ENCODE results near the gene GPR26.

Gene GPR26

DNA sequence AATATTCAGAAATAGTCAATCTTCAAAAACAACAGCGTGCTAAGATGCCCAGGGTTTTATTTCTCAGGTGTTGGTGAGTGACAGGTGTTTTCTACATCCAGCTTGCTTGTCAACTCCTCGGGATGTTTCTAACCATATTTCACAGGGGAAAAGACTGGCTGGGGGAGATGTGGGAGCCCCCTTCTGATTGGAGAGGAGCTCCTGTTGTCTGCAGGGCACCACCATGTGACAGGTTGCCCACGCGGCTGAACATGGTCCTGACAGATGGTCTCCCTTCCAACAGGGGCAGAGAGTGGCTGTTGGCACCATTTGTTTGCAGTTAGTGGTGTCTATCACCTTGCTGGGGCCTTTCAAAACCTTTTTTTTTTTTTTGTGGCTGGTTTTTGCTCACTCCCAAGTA, 16.5 kb upstream of the GPR26 start:
- no peak for DNase-seq

DNA sequence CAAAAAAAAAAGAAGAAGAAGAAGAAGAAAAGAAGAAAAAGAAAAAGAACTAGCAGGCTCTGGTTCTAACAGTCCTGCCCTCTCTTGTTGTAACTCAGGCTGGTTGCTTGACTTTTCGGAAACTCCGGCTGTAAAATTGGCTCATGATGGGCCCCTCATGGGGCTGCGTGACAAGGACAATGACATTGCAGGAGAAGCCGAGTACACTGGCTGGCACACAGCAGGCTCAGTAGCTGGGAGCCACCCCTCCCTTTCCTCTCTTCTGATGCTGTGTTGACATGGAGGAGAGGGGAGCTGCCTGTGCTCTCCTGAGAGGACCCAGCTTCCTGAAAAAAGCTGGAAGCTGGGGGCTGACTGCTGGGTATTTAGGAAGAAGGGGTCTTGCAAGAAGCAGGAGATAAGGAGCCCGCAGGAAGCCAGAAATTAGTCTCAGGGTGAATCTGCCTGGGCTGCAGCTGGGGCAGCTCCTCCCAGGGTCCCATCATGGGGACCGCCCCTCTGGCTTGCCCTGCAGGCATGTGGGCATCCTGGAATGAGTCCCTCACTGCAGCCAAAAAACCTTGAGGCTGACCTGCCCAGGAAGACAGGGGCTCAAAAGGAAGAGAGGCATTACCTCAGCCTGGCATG, 14.6 kb upstream of the GPR26 start:
- DNase-seq, result no peak

DNA sequence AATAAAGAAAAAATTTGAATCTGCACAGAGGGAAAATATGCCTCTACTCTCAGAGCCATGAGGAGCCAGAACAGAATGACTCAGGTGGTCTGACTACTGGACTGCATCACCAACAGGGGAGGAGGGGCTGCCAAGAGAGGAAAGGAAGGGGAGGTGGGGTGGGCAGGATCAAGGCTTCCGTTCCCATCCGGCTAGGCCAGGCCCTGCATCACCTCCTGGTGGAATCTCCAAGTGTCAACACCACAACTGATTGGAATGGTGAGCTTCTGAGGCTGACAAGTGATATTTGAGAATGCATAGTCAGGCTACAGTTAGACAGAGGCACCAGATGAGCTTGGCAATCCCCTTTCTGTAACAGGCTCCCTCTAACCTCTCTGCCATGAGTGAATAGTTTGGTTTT, 10.4 kb upstream of the GPR26 start:
- no peak for DNase-seq

DNA sequence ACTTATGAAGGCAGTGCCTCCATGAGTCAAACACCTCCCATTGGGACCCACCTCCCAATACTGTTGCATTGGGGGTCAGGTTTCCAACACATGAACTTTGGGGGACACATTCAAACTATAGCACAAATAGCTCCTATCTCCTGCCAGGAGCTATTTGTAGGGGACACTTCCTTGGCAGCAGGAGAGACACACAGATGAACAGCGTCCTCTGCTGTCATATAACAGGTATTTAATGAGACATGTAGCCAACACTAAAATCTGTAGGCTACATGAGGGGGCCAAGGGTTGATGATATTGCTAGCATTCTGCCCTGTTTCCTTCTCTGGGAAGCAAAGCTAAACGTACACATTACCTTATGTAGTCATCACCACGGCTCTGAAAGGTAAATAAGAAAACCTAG, 2.6 kb upstream of the GPR26 start:
- no peak for DNase-seq

DNA sequence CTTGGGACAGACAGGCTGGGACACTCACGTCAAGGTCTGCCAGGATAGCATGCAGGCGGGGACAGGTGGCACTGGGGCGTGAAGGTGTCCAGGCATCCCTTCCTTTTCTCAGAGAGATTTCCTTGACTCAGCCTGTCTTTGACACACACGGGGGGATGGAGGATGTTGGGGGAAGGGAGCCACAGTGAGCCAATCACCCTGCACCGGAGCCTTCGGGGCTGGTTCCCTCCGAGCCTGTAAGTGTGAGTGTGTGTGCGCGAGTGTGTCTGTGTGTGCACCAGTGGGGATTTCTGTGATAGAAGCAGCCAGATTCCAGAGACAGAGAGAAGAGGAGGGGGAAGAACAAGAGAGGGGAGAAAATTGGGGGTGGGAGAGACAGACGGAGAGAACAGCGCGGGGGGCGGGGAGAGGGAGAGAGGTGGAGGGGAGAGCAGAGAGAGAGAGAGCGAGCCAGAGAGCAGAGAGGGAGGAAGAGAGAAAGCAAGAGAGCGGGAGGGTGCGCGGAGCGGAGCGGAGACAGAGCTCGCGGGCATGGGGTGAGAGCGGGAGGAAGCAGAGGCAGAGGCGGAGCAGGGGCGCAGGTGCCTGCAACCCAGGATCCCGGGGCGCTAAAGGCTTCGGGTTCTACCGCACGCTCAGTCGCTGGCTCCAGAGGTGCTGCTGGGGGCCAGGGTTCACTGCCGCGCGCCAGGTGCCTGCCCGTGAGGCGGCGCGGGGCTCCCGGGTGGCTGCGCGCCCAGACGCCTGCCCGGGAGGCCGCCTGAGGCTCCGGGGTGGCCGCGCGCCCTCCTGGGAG, 466 bp upstream of the GPR26 start:
- no peak for DNase-seq

DNA sequence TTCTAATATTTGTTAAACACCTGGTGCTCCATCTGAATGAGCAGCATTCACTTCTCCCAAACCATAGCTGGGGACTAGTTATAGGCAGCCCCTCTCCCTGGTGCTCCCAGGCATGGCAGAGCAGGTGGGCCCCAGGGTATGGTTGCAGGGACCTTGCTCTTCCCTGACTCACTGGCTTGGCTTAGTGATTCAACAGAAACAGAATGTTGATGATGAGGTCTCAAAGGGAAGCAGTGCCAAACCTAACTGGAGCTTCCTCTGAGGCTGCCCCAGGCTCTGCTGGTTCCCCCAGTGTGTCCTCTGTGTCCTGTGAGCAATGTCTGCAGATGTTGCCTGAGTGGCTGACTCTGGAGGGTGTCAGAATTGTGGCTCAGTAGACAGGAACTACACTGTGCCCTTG, 3.7 kb downstream of the GPR26 start:
- no peak for DNase-seq

DNA sequence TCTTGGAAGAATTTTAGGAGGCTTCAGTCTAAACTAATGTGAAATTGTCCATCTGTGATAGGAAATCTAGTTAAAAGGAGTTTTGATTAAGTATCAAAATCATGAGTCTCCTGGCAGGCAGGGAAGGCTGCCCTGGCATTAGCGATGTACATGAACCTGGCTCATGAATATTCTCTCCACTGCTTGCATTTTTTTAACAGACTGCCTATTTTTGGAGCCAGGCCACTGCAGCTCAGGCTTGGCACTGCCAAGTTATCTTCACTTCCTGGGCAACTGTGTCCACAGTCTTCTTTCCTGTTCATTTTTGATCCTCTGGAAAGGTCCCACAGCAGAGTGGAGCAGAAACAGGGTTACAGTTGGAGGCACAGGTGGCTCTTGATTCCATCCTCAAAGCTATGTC, 7.0 kb downstream of the GPR26 start:
- no peak for DNase-seq

DNA sequence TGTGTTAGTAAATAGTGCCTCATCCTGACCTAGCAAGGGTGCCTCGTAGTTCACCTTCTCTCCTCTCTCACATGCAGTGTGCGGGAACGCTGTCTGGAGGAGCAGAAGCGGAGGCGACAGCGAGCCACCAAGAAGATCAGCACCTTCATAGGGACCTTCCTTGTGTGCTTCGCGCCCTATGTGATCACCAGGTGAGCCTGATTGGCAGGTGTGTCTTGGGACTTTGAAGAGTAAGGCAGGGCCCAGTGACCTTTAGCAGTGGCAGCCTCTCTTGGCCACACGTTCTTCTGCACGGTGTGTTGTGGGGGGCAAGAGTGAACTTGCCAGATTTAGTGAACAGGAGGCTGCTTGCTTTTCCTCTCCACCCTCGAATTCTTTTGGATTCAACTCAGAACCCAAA, 8.6 kb downstream of the GPR26 start:
- DNase-seq, result no peak

DNA sequence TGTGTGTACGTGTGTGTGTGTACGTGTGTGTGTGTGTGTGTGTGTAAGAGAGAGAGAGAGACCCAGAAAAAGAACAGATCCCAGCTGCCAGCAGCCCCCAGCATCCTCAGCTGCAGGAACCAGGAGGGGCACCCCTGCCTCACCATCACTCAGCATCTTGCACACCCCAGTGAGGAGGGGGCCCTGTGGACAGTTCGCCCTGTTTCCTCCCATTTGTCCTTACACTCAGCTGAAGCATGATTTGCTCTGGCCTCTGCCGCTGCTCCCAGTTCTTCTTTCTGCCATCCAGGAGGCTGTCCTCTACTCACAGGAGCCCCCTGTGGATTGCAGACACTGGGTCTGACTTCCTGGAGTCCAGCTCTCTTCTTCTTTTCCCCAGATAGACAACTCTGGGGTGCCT, 9.7 kb downstream of the GPR26 start:
- DNase-seq, result no peak

DNA sequence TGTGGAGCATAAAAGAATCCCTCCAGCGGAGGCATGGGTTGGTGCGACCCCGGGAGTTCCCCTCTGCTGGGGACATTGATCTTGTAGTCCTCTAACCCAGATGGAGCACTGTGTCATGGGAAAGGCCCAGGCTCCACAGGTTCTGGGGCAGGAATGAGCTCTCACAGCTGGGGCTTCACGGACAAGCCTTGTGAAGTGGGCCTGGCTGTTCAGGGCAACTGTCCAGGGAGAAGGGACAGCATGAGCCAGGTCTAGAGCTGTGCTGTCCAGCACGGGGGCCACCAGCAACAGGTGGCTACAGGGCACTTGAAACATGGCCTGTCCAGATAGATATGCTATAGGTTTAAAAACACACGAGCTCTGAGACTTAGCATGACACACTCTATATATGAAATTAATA, 11.4 kb downstream of the GPR26 start:
- no peak for DNase-seq

DNA sequence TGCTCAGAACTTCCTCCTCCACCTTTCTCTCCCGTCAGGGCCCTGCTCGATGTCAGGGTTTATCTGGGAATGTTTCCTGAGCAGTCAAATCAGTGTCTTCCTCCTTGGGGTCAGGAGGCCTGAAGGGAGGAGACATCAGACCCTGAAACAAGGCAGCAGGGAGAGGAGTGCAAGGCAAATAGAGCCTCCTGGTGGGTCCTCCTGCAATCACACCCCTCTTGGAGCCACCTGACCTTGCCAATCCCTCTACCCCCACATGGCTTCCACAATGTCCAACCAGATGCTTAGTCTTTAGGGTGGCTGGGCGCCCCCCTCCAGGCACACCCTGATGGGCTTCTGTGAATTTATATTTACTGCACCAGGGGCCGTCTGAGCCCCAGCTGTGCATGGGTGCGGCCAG, 12.2 kb downstream of the GPR26 start:
- no peak for DNase-seq

DNA sequence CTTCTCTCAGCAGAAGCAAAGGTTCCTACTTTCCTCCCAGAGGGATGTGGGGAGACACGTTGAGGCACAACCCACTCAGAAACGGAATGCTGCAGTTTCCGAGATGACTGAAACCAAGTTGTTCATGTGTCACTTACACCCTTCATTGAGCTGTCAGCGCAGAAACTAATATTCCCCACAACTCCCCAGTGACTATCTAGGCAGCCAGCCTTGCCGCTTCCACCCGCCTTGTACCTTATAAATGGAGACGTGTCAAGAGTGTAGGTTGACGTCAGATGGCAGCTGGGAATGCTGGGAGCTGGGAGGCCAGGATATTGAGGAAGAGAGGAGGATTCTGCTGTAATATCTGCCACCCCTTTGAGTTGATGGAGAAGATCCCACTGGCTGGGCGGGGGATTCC, 15.1 kb downstream of the GPR26 start:
- no peak for DNase-seq

DNA sequence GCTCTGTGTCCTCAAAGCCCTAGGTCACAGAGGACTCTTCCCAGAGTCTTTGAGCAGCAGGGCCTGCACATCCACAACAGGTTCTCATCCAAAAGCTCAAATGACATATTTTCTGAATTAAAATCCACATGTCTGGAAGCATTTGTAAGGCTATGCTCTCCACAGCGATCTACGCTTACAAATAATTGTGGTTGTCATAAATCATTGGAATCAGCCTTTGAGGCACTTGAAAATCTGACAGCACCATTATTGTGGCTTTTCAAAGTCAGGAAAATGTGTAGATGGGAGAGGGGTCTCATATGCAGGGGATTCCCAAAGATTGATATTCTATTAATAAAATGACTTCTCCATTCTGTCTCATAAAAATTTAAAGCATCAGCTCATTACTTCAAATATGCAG, 16.3 kb downstream of the GPR26 start:
- DNase-seq, result no peak

DNA sequence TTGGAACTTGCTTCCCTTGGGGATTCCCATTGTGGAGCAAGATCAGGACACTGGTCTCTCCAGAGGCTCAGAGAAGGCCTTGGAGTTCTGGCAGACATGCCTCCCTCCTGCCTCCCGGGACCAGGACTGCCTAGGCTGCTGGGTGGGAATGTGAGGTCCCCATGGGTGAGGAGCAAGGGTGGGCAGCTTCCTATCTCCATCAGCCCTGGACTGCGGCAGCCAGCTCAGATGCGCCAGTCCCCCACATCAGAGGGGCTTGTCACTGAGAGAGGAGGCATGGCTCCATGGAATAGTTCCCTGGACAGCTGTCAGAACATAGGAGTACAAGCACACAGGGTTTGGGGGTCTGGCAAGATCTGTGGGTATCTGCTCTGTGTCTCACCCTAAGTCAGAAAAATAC, 17.3 kb downstream of the GPR26 start:
- no peak for DNase-seq

DNA sequence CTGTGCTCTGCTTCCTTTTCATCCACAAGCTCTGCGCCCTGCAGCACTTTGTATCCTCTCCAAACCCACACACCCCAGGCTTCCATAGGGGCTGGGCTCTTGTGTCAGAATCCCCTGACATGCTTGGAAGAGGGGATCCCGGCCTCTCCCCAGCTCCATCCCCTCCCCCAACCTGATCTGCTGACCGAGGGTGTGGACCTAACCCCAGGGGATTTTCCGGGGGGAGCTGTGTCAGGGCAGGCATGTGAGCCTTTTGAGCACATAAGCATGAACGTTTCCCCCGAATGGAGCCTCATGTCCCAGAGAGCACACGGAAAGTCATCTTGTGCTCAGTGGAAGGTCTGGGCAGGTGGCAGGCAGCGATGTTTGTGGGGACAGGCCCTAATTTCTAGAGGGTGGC, 17.7 kb downstream of the GPR26 start:
- DNase-seq, result no peak

DNA sequence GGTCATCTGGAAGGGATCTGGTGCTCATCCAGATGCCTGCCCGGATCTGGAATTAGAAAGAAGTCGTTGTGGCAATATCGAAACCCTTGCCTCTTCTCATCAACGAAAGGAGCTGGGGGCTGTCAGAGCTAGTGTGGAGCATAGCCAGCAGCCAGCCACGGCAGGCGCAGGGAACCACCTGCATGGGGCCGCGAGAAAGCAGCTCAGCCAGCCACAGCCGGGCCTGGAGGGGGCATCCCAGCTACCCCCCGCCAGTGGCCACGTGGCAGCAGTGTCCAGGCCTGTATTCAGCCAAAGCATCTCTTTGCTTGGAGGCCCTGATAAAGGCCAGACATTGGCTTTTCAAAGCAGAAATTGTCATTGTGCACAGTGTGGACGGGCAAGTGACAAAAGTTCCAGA, 19.1 kb downstream of the GPR26 start:
- DNase-seq, result no peak

DNA sequence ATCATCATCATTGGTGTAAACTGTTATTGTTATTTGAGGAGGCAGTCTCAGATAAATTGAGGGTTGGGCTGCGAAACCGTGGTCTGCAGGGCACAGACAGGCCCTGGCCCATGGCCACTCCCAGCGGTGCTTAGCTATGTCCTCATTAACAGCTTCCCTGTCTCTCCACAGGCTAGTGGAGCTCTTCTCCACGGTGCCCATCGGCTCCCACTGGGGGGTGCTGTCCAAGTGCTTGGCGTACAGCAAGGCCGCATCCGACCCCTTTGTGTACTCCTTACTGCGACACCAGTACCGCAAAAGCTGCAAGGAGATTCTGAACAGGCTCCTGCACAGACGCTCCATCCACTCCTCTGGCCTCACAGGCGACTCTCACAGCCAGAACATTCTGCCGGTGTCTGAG, 21.6 kb downstream of the GPR26 start:
- no peak for DNase-seq

DNA sequence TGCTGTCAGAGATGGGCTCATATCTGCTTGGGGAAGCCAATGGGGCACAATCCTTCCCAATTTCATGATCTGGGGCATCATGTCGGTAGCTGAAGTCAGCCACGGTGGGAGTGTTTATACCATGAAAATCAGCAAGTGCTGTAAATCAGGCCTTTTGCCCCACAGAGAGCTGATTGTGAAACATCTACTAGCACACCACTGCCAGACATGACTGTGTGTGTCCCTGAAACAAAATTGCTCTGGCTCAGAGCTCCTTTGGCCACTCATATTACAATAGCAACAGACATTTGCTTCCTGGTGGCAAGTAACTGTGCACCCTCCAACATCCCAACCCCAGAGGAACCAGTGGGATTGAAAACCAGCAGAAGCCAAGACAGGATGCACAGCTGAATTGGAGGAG, 23.7 kb downstream of the GPR26 start:
- DNase-seq, result no peak

DNA sequence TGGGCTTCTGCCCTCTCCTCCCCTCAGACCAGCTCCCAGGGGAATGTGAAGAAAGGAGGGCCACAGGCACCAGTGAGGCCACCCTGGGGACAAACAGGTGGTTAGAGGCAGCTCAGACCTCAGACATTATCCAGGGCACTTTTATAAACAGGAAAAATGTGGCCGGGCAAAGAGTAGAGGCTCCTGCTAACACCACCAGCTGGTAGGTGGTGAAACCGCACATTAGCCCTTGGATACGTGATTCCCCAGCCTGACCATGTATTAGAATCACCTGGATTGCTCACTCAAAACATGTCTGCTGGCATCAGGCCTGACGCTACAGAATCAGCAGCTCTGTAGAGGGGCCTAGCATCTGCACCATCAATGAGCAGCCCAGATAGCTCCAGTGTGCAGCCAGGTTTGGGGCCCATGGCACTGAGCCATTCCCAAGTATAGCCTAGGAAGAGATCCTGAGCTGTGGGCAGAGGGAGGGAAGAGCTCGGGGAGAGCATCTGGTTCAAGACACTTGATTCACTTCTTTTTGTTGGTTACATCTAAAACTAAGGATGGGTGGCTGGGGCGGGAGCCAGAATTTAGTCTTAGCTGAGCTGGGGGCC, 37.1 kb downstream of the GPR26 start:
- no peak for DNase-seq

DNA sequence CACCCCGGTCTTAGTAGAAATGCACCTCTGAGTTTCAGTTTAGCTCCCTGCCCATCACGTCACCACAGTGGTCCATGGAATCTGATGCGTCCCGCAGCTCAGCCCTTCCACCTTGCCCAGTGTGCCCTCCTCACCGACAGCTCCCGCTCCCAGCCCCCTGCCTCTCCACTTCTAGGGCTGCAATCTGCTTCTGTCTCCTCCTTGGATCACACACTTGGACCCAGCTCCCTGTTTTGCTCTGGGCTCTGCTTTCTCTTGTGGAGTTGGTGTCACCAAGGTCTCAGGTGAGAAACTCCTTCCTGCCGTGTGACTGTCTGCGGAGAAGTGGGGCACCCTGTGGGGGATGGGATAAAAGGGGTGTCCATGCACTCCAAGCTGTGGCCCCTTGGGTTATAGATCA, 37.9 kb downstream of the GPR26 start:
- DNase-seq, result no peak

DNA sequence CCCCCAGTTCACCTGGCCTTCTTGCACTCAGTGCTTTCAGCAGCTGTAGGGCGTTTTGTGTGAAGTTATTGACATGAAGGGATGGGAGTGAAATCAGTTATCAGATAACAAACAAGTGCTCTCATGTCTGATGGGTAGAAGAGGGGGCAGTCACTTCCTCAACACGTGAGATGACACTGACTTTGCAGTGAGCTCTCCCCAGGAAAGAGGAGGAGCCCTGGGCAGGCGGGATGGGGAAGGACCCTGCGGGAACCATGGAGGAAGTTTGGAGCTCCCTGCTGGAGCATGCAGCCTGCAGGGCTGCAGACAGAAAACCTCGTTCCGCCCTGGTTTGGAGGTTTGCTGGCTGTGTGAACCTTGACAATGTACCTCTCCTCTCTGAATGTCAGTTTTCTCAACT, 38.7 kb downstream of the GPR26 start:
- no peak for DNase-seq

DNA sequence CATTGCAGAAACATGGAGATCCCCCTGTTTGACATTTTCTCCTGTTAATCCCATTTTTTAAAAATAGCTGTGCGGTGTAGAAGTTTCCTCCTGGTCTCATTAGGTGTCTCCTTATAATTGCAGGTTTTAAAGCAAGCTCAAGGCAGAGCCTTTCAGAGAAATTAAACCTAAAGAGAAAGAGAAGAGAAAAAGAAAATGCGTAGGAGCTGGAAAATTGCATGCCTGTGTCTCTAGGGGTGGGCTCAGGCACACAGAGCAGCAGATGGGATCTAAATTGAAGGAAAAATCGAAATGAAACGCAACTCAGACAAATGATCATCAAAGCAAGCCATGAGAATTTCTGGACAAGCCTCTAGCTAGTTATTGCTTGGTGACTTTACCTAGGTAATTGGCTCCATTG, 40.1 kb downstream of the GPR26 start:
- no peak for DNase-seq

DNA sequence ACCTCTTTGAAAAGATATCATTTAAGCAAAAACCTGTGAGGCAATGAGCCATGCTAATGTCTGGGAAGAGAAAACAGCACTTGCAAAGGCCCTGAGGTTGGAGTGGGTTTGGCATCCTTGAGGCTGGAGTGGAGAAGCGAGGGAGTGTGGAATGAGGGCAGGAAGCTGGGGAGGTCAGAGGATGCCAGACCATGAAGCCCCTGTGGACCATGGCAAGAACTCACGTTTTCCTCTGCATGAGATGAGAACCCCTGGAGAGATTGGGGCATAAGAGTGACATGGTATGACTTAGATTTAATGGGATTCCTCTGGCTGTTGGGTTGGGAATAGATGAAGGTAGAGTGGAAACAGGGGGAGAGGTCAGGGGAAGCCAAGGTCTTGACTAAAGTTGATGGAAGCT, 49.4 kb downstream of the GPR26 start:
- no peak for DNase-seq

DNA sequence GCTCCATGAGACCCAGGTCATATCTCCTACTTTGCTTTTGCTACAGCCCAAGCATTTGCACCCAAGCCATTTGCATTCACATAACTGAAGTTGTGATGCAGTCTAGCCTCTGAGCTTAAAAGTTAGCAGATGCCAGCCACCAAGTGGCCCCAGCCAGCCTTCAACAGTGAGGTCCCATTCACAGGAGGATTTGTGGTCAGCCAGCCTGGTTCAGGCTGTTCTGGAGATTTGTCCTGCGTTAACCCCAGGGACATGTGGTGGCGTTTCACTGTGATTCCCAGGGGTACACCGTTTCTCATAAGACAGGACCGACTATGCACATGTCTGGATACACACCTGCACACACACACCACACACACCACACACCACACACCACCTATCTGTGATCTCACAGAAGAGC, 51.2 kb downstream of the GPR26 start:
- DNase-seq, result no peak
